HG02588 (cell line): ENCODE data around the gene KAT2B.
"Not testable (repeated sequence)": the region's sequence is repeated elsewhere in the genome, so short reads cannot be mapped to it uniquely, and the experiment has no call there.

Source experiments
- ATAC-seq: cut with Tn5 transposase; IDR thresholded peaks from one replicate; pipeline ENCODE4 v1.9.1; 2021; ENCODE audit warnings: mild to moderate bottlenecking, moderate library complexity; ENCODE audit not compliant: unreplicated experiment

KAT2B gene

DNA sequence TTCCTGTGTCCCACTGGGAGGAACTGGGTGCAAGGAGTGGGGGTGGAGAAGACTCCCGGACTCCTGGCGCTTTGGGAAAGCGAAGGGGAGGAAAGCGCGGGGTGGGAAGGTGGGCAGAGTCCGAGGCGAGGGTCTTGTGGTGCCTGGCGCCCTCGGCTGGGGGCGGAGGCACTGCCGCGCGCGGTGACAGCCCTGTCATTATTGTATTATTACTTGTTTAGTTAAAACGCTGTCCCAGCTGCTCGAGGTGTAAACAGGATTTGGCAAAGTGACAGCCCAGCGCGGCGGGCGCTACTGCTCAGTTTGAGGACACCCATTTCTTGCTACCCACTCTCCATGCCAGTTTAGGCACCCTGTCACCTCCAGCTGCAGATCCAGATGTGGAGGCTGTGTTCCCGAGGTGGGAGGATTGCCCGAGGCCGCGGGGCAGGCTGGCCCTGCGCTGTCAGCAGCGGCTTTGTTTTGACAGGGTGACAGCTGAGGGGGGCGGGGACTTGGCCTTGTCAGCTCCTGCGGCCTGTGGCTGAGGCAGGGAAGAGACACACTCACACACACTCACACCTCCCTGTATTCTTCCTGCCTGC, 1.0 kb downstream of the KAT2B start:
- peak; percentile 40 for ATAC-seq

DNA sequence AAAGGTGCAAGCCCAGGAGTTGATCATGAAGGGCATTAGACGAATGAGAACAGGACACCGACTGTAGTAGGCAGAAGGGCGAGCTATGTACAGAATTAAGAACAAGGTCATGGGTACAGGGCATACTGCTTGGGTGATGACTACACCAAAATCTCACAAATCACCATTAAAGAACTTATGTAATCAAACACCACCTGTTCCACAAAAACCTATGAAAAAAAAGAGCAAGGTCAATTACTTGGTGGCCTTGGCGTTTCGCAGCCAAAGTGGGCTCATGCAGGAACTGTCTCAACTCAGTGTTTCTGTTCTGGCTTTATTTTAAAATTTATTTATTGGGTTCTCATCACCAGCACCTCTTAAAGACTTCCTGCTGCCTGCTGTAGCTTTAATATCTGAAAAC, 2.1 kb downstream of the KAT2B start:
- no peak for ATAC-seq

GRCh38 chr3:20043396-20043795, 3.1 kb downstream of the KAT2B start:
- peak; percentile 12 for ATAC-seq

DNA sequence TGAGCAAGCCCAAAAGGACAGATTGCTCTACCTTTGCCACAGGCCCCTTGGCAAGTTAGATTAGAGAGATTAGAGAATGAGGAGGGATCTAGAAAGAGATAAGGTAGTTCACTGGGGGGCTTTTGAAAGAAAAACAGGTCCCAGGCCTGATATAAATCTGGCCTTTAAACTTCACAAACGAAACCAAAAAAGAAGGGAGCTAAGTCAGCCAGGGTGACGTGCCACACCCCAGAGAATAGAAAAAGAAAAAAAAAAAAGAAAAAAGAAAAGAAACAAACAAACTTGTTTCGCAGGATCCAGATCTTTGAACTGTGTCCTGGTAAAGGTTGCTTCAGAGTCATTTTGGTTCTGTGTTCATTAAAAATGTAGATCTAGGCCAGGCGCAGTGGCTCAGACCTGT, 3.6 kb downstream of the KAT2B start:
- no peak for ATAC-seq

DNA sequence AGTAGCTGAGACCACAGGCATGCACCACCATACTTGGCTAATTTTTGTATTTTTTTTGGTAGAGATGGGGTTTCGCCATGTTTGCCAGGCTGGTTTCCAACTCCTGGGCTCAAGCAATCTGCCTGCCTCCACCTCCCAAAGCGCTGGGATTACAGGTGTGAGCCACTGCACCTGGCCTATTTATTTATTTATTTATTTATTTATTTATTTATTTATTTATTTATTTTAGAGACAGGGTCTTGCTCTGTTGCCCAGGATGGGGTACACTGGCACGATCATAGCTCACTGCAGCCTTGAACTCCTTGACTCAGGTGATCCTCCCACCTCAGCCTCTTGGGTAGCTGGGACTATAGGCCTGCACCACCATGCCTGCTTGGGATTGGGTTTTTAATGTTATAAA, 4.9 kb downstream of the KAT2B start:
- not testable (repeated sequence) for ATAC-seq

DNA sequence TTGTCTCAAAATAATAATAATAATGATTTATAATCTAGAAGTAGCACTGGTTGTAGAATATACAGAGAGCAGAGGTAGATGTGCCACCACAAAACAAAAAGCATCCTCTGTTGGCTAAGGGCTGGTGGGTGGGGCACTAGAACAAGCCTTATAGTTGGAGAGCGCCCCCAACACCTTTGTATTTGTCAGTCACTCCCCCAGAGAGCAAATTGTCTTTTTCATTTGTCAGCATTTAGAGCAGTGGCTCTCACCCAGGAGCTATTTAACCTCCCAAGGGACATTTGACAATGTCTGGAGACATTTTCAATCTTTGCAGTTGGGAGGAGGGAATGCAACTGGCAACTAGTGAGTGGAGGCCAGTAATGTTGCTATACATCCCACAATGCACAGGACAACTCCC, 6.3 kb downstream of the KAT2B start:
- no peak for ATAC-seq

DNA sequence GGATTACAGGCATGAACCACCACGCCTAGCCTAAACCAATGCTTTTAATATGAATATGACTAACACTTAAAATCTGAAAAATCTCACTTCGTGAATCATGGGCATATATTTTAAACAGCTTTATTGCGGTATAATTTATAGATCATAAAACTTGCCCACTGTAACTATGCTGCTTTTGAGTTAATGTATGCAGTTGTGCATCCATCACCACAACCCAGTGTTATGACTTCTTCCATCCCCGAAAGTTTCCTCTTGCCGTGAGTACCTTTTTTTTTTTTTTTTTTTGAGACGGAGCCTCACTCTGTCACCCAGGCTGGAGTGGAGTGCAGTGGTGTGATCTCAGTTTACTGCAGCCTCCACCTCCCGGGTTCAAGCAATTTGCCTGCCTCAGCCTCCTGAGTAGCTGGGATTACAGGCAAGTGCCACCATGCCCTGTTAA, 7.1 kb downstream of the KAT2B start:
- no peak for ATAC-seq

DNA sequence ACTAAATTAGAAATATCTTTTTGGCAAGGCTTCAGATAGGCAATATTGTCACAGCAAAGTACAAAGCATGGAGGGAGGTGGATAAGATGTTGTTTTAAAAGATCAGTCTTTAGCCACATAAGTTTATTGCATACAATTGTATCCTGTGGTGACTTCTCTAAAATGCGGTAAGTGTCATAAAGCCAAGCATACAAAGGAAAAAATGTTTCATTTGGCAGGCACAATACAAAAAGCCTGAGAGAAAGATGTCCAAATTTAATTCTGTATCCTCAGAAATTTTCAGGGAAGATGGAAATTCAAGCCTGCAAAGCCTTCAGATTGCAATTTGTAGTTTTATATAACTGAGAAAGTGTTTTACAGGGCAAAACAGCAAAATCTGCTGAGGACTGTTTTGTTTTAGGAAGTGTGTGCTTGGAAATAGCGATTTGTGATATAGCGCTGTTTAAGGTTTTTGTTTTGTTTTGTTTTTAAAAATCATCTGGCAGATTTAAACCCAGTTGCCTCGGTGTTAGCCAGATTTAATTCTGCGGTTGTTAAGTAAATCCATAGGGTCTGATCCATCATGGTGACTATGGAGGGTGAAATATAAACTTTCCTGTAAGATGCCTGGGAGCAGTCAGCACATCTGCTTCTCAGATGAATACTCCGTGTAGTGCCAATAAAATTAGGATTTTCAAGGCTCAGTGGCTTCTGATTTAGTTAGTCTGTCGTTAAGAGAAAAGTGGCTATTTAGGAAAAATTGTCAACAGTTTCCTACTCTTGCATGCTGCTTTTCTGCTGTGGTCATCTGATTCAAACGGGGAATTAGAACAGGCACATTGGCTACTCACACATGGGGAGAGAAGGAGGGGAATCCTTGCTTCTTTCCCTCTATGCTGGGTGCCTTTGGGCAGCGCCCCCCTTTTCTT, 8.0 kb downstream of the KAT2B start:
- peak; percentile 30 for ATAC-seq

DNA sequence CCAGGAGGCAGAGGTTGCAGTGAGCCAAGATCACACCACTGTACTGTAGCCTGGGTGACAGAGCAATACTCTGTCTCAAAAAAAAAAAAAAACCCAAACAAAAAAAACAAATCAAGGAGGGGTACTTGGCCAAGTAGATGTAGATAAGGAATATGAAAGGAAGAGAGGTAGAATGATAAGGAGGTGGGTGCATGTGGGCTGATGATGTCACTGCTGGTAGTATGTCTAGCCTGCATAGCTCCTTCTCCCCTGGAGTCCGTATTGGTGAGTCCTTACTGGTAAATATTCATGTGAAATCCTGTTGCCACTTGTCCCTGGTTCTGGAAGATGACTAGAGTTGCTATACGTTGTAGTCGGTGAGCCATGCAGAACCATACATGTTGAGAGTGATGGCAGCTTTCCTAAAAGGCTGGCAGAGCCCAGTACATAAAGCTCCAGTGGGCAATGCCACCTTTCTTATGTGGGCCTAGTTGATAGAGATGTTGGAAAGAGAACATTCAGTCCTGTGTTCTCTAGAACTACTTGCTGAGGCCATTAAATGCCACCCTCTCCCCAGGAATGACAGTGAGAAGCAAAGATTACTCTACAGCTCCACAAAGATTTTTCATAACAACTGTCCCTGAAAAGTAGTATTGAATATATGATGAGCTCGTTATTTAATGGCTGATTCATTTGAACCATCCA, 11.0 kb downstream of the KAT2B start:
- ATAC-seq, result no peak

GRCh38 chr3:20052851-20053250, 12.6 kb downstream of the KAT2B start:
- ATAC-seq, result no peak

DNA sequence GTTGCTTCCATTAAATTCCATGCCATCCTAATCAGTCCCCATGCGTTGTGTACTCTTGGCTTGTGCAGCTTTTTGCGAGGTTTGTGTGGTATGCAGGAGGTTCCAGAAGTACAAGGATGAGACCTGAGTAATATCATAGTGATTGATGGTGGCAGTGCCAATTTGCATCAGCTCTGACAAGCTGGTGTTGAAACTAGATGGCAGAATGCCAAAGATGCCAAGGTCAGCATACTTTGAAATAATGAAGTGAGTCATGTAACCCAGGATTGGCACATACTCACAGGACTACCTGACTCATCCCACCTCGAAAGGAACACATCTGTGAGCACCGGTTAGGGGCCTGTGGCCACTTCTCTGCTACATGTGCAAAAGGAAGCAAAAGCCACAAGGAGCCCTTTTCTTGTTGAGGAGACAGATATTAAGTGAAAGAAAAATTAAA, 14.3 kb downstream of the KAT2B start:
- peak; percentile 80 for ATAC-seq

DNA sequence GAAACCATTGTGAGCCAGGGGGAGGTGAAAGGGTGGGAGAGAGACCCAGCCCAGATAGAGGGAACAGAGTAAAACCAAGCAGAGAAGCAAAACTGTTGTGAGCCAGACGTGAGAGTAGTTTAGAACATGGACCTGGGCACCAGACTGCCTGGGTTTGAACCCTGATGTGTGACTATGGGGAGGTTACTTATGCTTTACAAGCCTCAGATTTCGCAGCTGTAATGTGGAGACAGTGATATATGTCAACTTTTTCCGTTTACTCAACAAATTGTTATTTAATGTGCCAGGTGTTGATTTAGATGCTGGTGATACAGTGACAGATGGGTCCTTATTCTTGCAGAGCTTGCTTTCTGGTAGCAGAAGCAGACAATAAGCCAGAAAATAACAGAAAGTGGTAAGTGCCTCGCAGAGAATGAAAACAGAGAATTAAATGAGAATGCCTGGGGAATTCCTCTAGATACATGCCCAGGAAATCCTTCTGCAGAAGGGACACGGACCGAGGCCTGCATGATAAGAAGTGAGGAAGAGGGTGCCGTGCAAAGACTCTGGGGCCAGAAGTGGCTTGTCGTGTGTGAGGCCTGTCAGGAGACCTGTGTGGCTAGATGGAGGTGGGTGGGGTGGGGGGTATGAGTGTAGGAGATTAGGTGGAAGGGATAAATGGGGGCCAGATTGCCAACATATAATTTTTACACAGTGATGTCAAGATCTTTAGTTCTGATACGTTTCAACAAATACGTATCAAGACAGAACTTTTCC, 15.0 kb downstream of the KAT2B start:
- ATAC-seq, result peak; percentile 4

DNA sequence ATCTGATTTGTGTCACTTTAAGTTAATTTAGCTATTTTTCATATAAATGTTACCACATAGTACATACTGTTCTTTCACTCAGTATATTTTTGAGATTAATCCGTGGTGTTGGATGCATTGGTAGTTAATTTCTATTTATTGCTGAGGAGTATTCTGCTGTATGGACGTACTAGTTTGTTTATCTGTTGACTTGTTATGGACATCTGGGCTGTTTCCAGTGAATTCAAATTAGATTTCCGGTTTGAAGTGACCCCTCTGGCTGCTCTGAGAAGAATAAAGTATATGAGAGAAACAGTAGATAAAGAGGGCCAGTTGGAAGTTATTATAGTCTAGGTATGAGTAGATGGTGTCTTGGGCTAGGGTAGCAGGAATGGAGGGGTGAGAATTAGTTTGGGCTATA, 15.6 kb downstream of the KAT2B start:
- no peak for ATAC-seq

DNA sequence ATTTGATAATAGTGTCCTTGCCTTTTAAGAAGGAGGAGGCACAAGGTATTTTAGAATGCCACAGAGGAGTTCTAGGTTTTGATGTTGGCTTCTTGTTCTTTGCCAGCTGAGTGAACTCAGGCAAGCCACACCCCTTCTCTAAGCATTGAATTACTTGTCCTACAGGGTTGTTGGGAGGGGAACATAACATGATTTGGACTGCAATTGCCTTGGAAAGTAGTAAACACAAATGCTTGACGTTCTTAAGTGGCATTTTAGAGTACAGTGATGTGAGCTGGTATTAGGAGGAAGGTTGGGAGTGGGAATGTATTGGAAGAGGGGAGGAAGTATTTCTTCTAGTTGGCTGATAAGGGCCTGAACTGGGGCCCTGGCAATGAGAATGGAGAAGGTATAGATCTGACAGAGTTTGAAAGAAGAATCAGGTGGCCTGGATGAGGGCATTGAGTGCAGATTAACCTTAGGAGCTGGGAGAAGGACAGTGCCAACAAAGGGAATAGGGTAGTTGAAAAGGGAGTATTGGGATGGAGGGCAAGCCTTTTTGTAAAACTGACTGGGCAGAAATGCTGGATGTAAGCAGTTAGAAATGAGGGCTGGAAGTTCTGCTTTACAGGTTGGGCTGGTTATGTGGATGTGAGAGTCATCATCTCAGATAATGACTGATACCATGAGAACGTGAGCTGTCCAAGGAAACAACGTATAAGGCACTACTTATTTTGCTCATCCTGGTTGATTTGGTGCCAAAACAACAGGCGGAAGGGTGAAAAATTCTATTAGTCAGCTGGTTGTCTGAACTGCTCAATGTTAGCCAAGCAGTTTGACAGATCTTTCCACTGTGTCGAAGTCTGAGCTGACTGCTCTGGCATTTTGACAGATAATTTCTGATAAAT, 16.7 kb downstream of the KAT2B start:
- ATAC-seq, result no peak

GRCh38 chr3:20057612-20058180, 17.4 kb downstream of the KAT2B start:
- no peak for ATAC-seq

DNA sequence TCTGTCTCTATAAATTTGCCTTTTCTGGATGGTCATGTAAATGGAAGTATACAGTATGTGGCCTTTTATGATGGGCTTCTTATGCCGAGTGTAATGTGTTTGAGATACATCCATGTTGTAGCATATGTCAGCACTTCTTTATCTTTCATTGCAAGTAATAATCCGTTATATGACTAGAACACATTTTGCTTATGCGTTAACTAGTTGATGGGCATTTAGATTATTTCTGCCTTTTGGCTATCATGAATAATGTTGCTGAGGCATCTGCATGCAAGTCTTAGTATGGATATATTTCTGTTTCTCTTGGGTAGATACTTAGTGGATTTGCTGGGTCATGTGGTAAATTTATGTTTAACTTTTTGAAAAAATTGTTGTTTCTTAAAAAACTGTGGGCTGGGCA, 19.7 kb downstream of the KAT2B start:
- ATAC-seq, result no peak

DNA sequence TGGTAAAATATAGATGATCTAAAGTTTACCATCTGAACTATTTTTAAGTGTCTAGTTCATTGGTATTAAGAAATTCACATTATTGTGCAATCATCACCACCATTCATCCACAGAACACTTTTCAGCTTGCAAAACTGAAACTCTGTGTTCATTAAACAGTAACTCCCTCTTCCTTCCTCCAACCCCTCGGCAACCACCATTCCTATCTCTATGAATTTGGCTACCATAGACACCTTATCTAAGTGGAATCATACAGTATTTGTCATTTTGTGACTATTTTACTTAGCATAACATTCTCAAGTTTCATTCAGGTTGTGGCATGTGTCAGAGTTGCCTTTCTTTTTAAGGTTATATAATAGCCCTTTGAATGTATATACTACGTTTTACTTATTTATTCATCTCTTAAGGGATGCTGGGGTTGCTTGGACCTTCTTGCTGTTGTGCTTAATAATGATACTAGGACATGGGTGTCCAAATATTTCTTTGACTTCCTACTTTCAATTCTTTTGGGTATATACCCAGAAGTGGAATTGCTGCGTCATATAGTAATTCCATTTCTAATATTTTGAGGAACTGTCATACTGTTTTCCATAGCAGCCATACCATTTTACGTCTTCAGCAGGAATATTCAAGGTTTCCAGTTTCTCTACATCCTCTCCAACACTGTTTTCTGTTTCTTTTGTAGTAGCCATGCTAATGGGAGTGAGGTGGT, 20.9 kb downstream of the KAT2B start:
- peak; percentile 55 for ATAC-seq

GRCh38 chr3:20062996-20063395, 22.8 kb downstream of the KAT2B start:
- no peak for ATAC-seq

GRCh38 chr3:20064387-20064786, 24.1 kb downstream of the KAT2B start:
- no peak for ATAC-seq
